HepG2 (cell line): ENCODE measurements around the gene CCDC148.

Experiments used
- ELF4 ChIP-seq: sonication (generic); formaldehyde crosslinking; IDR thresholded peaks from 2 replicates; pipeline ENCODE4 v1.5.0; 2020; ENCODE audit warnings: missing genetic modification reagents, mild to moderate bottlenecking, moderate library complexity, borderline replicate concordance
- EP300 ChIP-seq, 3 experiments: sonication (generic) in 1 of 3; formaldehyde crosslinking in 1 of 3; IDR thresholded peaks; 2 replicates each; pipeline versions ENCODE4 v1.5.1 to v1.6.1; 2011 to 2020; ENCODE audit warnings: low read depth in 2 of 3, low read length in 2 of 3, borderline replicate concordance in 1 of 3, improper control_type of control experiment in 1 of 3, mild to moderate bottlenecking in 1 of 3, missing genetic modification reagents in 1 of 3, moderate library complexity in 1 of 3
- HIVEP1 ChIP-seq: sonication (generic); formaldehyde crosslinking; IDR thresholded peaks from 2 replicates; pipeline ENCODE4 v1.4.0; 2020; ENCODE audit warnings: mild to moderate bottlenecking, missing genetic modification reagents
- RFX5 ChIP-seq: IDR thresholded peaks from 2 replicates; pipeline ENCODE4 v1.6.1; 2011; ENCODE audit warnings: low read depth, low read length, improper control_type of control experiment
- ZNF615 ChIP-seq: sonication (generic); formaldehyde crosslinking; IDR thresholded peaks from 2 replicates; pipeline ENCODE4 v1.5.0; 2020; ENCODE audit warnings: mild to moderate bottlenecking, missing genetic modification reagents, borderline replicate concordance
- TF ChIP-seq, protein P1 (sequence below): sonication (generic); formaldehyde crosslinking; IDR thresholded peaks from 2 replicates; pipeline ENCODE4 v1.8.0; 2022; ENCODE audit warnings: mild to moderate bottlenecking, missing genetic modification reagents, borderline replicate concordance

DNA sequence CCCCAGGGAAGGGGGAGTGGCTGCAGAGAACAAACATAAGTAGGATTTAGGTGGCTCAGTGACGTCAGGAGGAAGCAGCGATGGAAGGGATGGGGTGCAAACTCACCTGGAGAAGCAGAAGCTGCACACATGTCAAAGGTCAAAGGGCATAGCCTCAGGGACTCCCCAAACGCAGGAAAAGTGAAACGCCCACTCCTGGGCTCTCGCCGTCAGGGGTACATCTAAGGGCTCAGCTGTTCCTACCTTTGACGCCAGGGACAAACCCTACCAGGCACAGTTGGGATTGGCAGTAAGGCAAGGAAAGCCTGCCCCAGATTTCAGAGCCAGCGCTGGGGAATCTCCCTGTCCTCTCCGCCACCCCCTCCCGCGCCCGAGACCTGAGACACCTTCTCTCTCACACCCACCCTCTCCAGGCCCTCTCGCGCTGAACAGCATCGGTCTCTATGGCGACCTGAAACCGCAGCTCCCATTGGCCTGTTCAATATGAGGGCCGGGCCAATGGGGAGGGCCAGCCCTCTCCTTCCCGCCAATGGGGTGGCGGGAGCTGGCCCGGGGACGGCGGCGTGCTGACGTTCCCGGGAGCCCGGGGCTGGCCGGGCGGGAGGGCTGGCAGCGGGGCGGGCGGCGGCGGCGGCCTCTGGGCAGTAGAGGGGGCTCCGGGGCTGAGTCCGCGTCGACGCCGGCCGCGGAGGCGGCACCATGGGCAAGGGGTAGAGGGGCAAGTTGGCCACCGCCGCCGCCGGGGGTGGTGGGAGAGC, at the start of gene CCDC148, which contains the start of gene PKP4:
- TF ChIP-seq RFX5 (peak; percentile 62), HIVEP1 (peak; percentile 78; the same call in 1 of the 2 replicates), EP300 (IDR thresholded peaks at IDR 0.05; ENCODE audit: low read depth in 2 of 2, low read length in 2 of 2) (peak in 1 of 2 experiments; percentile 7; a peak in 1 of 4 replicates), EP300 (CRISPR knock-in tag; IDR thresholded peaks at IDR 0.05; ENCODE audit: borderline replicate concordance) (no peak), ZNF615 (no peak), ELF4 (CRISPR knock-in tag) (no peak)
- TF ChIP-seq, protein P1, sequence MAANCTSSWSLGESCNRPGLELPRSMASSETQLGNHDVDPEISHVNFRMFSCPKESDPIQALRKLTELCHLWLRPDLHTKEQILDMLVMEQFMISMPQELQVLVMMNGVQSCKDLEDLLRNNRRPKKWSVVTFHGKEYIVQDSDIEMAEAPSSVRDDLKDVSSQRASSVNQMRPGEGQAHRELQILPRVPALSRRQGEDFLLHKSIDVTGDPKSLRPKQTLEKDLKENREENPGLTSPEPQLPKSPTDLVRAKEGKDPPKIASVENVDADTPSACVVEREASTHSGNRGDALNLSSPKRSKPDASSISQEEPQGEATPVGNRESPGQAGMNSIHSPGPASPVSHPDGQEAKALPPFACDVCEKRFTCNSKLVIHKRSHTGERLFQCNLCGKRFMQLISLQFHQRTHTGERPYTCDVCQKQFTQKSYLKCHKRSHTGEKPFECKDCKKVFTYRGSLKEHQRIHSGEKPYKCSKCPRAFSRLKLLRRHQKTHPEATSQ (CRISPR knock-in tag) = no peak
